Measurements from ENCODE around the gene RNF112. TPM values are rescaled to one million over a fixed set of nuclear protein-coding genes. Genes with fewer than 3 reads are reported as not detected.

Gene RNF112
- total RNA-seq, 1 experiment from 2014 or later, result 0.18 TPM

DNA sequence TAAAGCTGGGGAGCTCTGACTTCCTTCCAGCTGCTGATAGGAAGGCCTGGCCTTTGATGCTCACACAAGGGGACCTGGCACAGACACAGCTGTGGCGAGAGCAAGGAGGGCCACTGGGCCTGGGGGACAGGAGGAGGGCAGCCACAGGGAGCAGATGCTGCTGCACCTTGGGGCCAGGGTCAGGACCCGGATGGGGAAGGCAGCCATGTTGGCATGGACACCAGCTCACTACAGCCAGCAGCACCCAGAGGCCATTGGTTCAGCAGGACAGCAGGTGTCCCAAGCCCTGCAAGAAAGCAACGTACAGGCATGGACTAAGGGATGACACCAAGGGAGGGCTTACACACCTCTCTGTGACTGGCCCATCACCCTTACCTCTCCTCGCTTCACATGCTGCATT lies 8.0 kb upstream of the RNF112 start:
- Histone ChIP-seq H3F3A (ENCODE audit: low read length, unreplicated experiment) (no peaks in the 10 kb centered on the region), H3K4me3 (ENCODE audit: low read length) (no peak overlapping the region), H3K4me2 (ENCODE audit: low read length) (no peak overlapping the region), H3K4me1 (ENCODE audit: insufficient read depth, low read length) (peaks cover 8% of the 10 kb centered on the region), H3K79me2 (ENCODE audit: low read length) (no peaks in the 10 kb centered on the region), H2AFZ (ENCODE audit: low read length) (no peak overlapping the region), H3K27me3 (ENCODE audit: low read length) (no peaks in the 10 kb centered on the region), H3K9me2 (replicated peaks; ENCODE audit: low read length) (no peaks in the 10 kb centered on the region), H3K36me3 (ENCODE audit: low read depth, low read length) (no peaks in the 10 kb centered on the region), H3K27ac (ENCODE audit: low read length) (no peak overlapping the region), H3K9ac (ENCODE audit: low read length) (no peak overlapping the region), H4K20me1 (ENCODE audit: low read length) (no peaks in the 10 kb centered on the region), H3K9me3 (ENCODE audit: low read length) (no peaks in the 10 kb centered on the region)
- BruUV-seq (replicated peaks), result no TSS peak
- CTCF ChIA-PET, result no interaction called here
- DNase-seq (no peak), ATAC-seq (no peak)
- POLR2A ChIA-PET (ENCODE audit: unreplicated experiment), result no interaction called here
- no peak for TF ChIP-seq EZH2phosphoT487 (IDR thresholded peaks at IDR 0.05; ENCODE audit: borderline replicate concordance, low read length)
- TF ChIP-seq, protein P1, sequence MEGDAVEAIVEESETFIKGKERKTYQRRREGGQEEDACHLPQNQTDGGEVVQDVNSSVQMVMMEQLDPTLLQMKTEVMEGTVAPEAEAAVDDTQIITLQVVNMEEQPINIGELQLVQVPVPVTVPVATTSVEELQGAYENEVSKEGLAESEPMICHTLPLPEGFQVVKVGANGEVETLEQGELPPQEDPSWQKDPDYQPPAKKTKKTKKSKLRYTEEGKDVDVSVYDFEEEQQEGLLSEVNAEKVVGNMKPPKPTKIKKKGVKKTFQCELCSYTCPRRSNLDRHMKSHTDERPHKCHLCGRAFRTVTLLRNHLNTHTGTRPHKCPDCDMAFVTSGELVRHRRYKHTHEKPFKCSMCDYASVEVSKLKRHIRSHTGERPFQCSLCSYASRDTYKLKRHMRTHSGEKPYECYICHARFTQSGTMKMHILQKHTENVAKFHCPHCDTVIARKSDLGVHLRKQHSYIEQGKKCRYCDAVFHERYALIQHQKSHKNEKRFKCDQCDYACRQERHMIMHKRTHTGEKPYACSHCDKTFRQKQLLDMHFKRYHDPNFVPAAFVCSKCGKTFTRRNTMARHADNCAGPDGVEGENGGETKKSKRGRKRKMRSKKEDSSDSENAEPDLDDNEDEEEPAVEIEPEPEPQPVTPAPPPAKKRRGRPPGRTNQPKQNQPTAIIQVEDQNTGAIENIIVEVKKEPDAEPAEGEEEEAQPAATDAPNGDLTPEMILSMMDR (conservative IDR thresholded peaks at IDR 0.05; ENCODE audit: low read depth, low read length), result no peak
- no peak for TF ChIP-seq EZH2 (IDR thresholded peaks at IDR 0.05; ENCODE audit: low read length, unreplicated experiment)
- intact Hi-C loops (cut with micrococcal nuclease), result no loop called here

DNA sequence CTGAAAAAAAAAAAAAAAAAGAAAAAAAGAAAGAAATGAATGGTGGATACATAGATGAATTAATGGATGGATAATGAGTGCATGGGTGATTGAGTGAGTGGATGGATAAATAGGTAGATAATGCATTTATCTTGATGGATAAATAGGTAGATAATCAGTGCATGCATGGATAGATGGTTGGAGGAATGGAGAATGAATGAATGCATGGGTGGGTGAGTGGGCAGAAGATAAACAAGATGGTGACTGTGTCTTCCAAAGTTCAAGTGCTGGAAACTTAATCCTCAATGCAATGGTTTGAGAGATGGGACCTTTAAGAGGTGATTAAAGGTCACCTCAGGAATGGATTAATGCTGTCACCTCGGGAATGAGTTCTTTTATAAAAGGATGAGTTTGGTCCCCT lies 6.8 kb upstream of the RNF112 start:
- no peak overlapping the region for H3K4me2 ChIP-seq (ENCODE audit: low read length)
- ChIA-PET CTCF (no interaction called here), POLR2A (ENCODE audit: unreplicated experiment) (no interaction called here)
- no peaks in the 10 kb centered on the region for H3K27me3 ChIP-seq (ENCODE audit: low read length)
- H3K79me2 ChIP-seq (ENCODE audit: low read length), result no peaks in the 10 kb centered on the region
- TF ChIP-seq EZH2phosphoT487 (IDR thresholded peaks at IDR 0.05; ENCODE audit: borderline replicate concordance, low read length), result no peak
- TF ChIP-seq, protein P1 (conservative IDR thresholded peaks at IDR 0.05; ENCODE audit: low read depth, low read length), result no peak
- TF ChIP-seq EZH2 (IDR thresholded peaks at IDR 0.05; ENCODE audit: low read length, unreplicated experiment), result no peak
- no peaks in the 10 kb centered on the region for H3K9me2 ChIP-seq (replicated peaks; ENCODE audit: low read length)
- no peaks in the 10 kb centered on the region for H3F3A ChIP-seq (ENCODE audit: low read length, unreplicated experiment)
- ATAC-seq, result no peak
- no peaks in the 10 kb centered on the region for H4K20me1 ChIP-seq (ENCODE audit: low read length)
- DNase-seq, result no peak
- no peak overlapping the region for H3K27ac ChIP-seq (ENCODE audit: low read length)
- no peaks in the 10 kb centered on the region for H3K9me3 ChIP-seq (ENCODE audit: low read length)
- H3K36me3 ChIP-seq (ENCODE audit: low read depth, low read length), result no peaks in the 10 kb centered on the region
- no peak overlapping the region for H3K4me3 ChIP-seq (ENCODE audit: low read length)
- H3K4me1 ChIP-seq (ENCODE audit: insufficient read depth, low read length), result no peaks in the 10 kb centered on the region
- no peak overlapping the region for H3K9ac ChIP-seq (ENCODE audit: low read length)
- no TSS peak for BruUV-seq (replicated peaks)
- intact Hi-C loops (cut with micrococcal nuclease), result no loop called here
- H2AFZ ChIP-seq (ENCODE audit: low read length), result no peak overlapping the region

GRCh38 chr17:19405114-19405513 lies 5.9 kb upstream of the RNF112 start:
- DNase-seq (no peak), ATAC-seq (no peak)
- ChIA-PET CTCF (no interaction called here), POLR2A (ENCODE audit: unreplicated experiment) (no interaction called here)
- BruUV-seq (replicated peaks), result no TSS peak
- H3K4me1 ChIP-seq (ENCODE audit: insufficient read depth, low read length), result no peaks in the 10 kb centered on the region
- no peaks in the 10 kb centered on the region for H3K79me2 ChIP-seq (ENCODE audit: low read length)
- H3K4me3 ChIP-seq (ENCODE audit: low read length), result no peak overlapping the region
- H4K20me1 ChIP-seq (ENCODE audit: low read length), result no peaks in the 10 kb centered on the region
- H2AFZ ChIP-seq (ENCODE audit: low read length), result no peak overlapping the region
- no peaks in the 10 kb centered on the region for H3F3A ChIP-seq (ENCODE audit: low read length, unreplicated experiment)
- no peak overlapping the region for H3K27ac ChIP-seq (ENCODE audit: low read length)
- H3K4me2 ChIP-seq (ENCODE audit: low read length), result no peak overlapping the region
- no peaks in the 10 kb centered on the region for H3K27me3 ChIP-seq (ENCODE audit: low read length)
- H3K9me2 ChIP-seq (replicated peaks; ENCODE audit: low read length), result no peaks in the 10 kb centered on the region
- H3K9ac ChIP-seq (ENCODE audit: low read length), result no peak overlapping the region
- intact Hi-C loops (cut with micrococcal nuclease), result no loop called here
- TF ChIP-seq EZH2phosphoT487 (IDR thresholded peaks at IDR 0.05; ENCODE audit: borderline replicate concordance, low read length), result no peak
- TF ChIP-seq, protein P1 (conservative IDR thresholded peaks at IDR 0.05; ENCODE audit: low read depth, low read length), result no peak
- TF ChIP-seq EZH2 (IDR thresholded peaks at IDR 0.05; ENCODE audit: low read length, unreplicated experiment), result no peak
- H3K36me3 ChIP-seq (ENCODE audit: low read depth, low read length), result no peaks in the 10 kb centered on the region
- no peaks in the 10 kb centered on the region for H3K9me3 ChIP-seq (ENCODE audit: low read length)
